ENCODE data around the gene DLG2. TPM values are rescaled to one million over a fixed set of nuclear protein-coding genes. Genes with fewer than 3 reads are reported as not detected.

DLG2 gene
- total RNA-seq, 1 donor from 2014 or later: 7.2 TPM

DNA sequence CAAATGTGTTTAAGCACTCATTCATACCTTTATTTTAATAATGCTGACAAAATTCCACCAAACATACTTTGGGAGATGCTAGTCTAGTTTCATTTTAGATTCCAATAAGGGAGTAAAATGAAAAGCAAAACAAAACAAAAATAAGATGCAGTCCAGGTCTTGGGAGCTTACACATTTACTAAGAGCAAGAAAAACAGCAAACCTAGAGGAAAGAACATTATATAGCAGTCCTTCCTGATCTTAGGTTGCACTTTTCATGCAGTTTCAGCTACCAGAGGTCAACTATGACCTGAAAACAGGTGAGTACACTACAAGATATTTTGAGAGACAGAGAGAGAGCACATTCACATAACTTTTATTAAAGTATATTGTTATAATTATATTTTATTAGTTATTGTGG lies 1100.9 kb downstream of the DLG2 start:
- no peaks in the 10 kb centered on the region for H3K27me3 ChIP-seq (ENCODE audit: low read depth)
- no peak for TF ChIP-seq CTCF (IDR thresholded peaks at IDR 0.05)
- no peaks in the 10 kb centered on the region for H3K36me3 ChIP-seq
- no peak for ATAC-seq
- no peak for DNase-seq
- H3K9me3 ChIP-seq: no peaks in the 10 kb centered on the region
- intact Hi-C loops (cut with DNase I): no loop called here
- no peak overlapping the region for H3K4me3 ChIP-seq
- H3K4me1 ChIP-seq: no peaks in the 10 kb centered on the region
- no peak overlapping the region for H3K27ac ChIP-seq

DNA sequence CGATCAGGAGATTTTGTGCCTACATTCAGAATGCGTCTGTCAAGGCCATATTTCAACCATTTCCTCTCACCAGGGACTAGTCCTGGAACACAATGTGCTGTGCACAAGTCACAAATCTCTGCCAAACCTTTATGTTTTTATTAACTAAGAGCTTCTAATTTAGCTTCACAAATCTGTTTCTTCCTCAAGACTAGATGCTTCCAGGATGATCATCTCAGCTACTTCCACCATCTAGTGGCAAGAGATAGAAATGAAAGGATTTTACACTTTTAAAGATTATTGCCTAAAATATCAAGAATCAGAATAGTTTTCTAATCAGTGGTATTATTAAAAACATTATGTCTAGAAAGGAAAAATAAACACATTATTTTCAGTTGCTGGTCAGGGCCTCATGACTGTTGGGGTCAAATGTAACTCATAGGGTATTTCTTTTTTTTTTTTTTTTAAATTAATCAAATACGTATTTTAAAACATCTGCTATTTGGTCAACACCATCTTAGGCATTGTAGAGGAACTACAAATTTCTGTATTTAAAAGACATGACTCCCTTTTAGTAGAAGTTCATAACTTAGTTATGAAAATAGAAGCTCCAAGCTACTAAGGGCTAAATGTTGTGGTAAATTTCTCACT lies 1102.6 kb downstream of the DLG2 start:
- no peak overlapping the region for H3K4me3 ChIP-seq
- no peaks in the 10 kb centered on the region for H3K27me3 ChIP-seq (ENCODE audit: low read depth)
- no peaks in the 10 kb centered on the region for H3K9me3 ChIP-seq
- DNase-seq (no peak), ATAC-seq (no peak)
- TF ChIP-seq CTCF (IDR thresholded peaks at IDR 0.05): peak; percentile 29
- H3K36me3 ChIP-seq: no peaks in the 10 kb centered on the region
- H3K27ac ChIP-seq: no peak overlapping the region
- intact Hi-C loops (cut with DNase I): no loop called here
- no peaks in the 10 kb centered on the region for H3K4me1 ChIP-seq

DNA sequence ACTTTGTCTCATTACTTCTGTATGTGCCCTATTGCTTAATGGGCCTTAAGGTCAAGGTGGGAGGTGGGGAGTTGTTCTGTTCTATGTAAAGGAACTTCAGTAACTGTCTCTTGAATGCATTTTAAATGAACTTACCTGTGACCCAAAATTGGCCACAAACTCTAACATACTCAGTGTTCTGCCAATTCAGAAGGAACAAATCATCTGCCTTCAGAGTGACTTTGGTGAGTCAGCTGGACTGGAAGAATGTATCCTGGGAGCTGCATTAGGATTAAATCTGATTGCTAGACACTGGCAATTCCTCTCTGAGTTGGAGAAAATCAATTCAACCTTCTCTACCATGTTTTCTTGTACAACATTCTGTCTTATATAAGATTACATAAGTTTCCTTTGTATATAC lies 1104.8 kb downstream of the DLG2 start:
- ATAC-seq: no peak
- H3K27me3 ChIP-seq (ENCODE audit: low read depth): no peaks in the 10 kb centered on the region
- intact Hi-C loops (cut with DNase I): no loop called here
- H3K4me1 ChIP-seq: no peaks in the 10 kb centered on the region
- H3K9me3 ChIP-seq: no peaks in the 10 kb centered on the region
- no peak for DNase-seq
- H3K27ac ChIP-seq: no peak overlapping the region
- no peak for TF ChIP-seq CTCF (IDR thresholded peaks at IDR 0.05)
- H3K4me3 ChIP-seq: no peak overlapping the region
- H3K36me3 ChIP-seq: no peaks in the 10 kb centered on the region

- Histone ChIP-seq H3K27me3 (ENCODE audit: low read depth) (no peaks in the 10 kb centered on the region), H3K27ac (no peak overlapping the region), H3K36me3 (no peaks in the 10 kb centered on the region), H3K4me3 (no peak overlapping the region), H3K9me3 (no peaks in the 10 kb centered on the region), H3K4me1 (no peaks in the 10 kb centered on the region)
- intact Hi-C loops (cut with DNase I): no loop called here
- no peak for ATAC-seq
- DNase-seq: no peak
- no peak for TF ChIP-seq CTCF (IDR thresholded peaks at IDR 0.05)
These were observed 1108.4 kb downstream of the DLG2 start for GRCh38 chr11:84518631-84519183.

GRCh38 chr11:84514436-84514835 lies 1112.7 kb downstream of the DLG2 start:
- TF ChIP-seq CTCF (IDR thresholded peaks at IDR 0.05): no peak
- ATAC-seq: no peak
- H3K36me3 ChIP-seq: no peaks in the 10 kb centered on the region
- DNase-seq: no peak
- H3K4me1 ChIP-seq: no peaks in the 10 kb centered on the region
- no peaks in the 10 kb centered on the region for H3K9me3 ChIP-seq
- no peak overlapping the region for H3K27ac ChIP-seq
- no peak overlapping the region for H3K4me3 ChIP-seq
- intact Hi-C loops (cut with DNase I): no loop called here
- no peaks in the 10 kb centered on the region for H3K27me3 ChIP-seq (ENCODE audit: low read depth)
